ENCODE data around the gene ADH7.
"Not testable (repeated sequence)": the region's sequence is repeated elsewhere in the genome, so short reads cannot be mapped to it uniquely, and the experiment has no call there.

The ADH7 gene

DNA sequence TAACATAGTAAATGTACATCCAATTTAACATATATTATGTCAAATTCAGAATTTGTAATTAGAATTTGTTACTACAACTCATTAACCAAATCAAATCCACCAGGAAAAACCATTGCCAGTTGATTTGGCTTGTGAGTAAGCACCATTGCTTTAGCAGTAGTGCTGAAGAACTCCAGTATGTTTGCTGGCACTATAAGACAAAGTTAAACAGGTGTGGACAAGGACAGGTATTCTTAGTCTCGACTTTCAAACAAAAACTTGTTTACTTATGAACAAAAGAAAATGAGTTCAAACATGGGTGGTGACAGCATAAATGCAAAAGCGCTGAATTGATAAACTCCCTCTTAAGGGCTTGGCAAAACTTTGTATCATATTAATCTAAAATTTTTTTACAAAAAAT is 1.3 kb upstream of the ADH7 start:
- H3K4me3 ChIP-seq (ENCODE audit: low read length), result no peak overlapping the region
- no peak for DNase-seq (ENCODE audit: low read depth, low spot score)

DNA sequence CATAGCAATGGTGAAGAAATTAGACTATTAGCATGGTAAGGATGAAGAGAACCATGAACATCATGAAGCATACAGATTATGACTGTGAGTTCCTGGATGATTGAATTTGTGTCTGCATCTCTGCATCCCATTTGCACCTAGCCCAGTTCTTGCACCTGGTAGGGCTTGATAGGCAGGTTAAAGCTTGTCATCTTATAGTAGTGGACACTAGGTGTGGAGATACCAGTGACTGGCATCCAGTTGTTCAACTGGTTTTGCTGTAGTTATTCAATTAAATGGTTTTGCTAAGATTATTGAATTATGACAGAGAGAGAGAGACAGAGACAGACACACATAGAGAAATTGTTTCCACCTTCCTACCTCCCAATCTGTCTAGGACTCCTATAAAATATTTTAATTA is 5.0 kb downstream of the ADH7 start:
- DNase-seq (ENCODE audit: low read depth, low spot score), result no peak
- no peak overlapping the region for H3K4me3 ChIP-seq (ENCODE audit: low read length)

DNA sequence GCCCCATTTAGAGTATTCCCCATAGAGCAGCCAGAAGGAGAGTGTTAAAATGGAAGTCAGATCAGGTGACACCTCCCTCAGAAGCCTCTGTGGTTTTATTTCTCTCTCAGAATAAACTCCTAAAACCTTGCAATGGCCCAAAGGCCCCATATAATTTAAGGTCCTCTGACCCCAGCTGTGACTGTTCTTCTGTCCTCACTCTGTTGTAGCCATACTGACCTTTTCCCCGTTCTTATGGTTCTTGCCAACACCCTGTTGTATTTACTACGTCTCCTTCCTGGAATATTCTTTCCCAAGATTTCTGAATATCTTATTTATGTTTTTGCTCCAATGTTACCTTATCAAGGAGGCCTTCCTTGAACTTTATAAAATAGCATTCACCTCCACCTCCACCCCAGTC is 18.0 kb downstream of the ADH7 start:
- DNase-seq (ENCODE audit: low read depth, low spot score), result no peak
- H3K4me3 ChIP-seq (ENCODE audit: low read length), result no peak overlapping the region

DNA sequence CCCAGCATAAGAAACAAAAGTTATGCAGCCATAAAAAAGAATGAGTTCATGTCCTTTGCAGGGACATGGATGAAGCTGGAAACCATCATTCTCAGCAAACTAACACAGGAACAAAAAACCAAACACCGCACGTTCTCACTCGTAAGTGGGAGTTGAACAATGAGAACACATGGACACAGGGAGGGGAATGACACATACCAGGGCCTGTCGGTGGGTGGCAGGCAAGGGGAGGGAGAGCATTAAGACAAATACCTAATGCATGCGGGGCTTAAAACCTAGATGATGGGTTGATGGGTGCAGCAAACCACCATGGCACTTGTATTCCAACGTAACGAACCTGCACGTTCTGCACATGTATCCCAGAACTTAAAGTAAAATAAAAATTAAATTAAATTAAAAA is 19.4 kb downstream of the ADH7 start:
- H3K4me3 ChIP-seq (ENCODE audit: low read length); DNase-seq (ENCODE audit: low read depth, low spot score): not testable (repeated sequence)

DNA sequence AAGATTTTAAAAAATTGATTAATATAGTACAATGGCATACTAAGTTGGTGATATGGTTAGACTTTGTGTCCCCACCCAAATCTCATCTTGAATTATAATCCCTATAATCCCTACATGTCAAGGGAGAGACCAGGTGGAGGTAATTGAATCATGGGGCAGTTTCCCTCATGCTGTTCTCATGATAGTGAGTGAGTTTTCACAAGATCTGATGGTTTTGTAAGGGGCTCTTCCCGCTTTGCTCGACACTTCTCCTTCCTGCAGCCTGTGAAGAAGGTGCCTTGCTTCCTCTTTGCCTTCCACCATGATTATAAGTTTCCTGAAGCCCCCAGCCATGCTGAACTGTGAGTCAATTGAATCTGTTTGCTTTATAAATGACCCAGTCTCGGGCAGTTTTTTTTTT is 20.2 kb downstream of the ADH7 start:
- not testable (repeated sequence) for H3K4me3 ChIP-seq (ENCODE audit: low read length); DNase-seq (ENCODE audit: low read depth, low spot score)

DNA sequence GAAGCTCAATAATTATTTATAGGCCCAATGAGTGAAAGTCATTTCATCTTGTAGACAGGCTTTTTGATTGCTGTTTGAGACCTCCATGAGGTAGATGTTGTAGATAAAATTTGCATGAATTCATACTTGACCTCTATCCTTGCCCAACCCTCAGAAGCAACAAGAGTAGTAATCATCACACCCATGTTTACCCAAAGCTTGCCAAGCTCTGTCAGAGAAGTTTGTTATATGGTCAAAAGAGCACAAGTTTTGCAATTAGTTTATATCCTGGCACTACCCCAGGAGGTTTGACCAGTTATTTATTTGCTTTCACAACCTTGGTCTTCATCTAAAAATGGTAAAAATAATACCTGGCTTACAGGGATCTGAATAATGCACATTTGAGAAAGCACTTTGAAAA is 20.7 kb downstream of the ADH7 start:
- DNase-seq (ENCODE audit: low read depth, low spot score), result no peak
- no peak overlapping the region for H3K4me3 ChIP-seq (ENCODE audit: low read length)

DNA sequence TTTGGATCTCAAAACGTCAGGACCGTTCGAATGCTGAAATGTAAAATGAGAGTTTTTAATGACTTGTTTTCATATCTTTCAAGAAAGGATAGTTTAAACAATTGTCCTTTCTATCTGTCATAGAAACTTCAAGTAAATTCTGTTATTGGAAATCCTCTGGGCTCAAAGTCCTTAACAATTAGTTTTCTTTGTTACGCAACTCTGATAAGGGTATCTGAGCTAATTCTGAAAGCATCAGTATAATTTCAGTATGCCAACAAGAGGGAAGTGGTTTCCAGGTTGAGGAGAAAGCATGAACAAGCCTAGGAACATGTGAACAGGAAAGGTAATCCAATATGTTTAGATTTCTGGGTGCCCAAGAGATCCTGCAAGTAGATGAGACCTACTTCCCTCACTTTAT is 22.0 kb downstream of the ADH7 start:
- no peak for DNase-seq (ENCODE audit: low read depth, low spot score)
- H3K4me3 ChIP-seq (ENCODE audit: low read length), result no peak overlapping the region

DNA sequence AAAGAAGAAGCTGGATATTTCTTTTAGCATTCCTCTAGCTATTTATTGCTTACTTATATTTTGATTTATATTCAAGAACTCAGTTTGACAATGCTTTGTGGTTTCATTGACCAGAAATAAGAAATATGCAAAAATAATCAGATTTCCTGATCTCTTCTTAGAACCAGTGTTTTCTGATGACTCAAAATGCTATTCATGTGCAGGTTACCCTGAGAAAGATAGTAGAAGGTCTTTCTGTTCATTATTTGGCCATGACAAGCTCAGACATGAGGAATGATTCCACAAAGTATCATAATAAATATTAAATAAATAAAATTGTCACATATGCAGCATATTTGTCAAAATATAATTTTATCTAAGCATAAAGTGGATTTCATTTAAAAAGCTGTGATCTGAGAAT is 24.1 kb downstream of the ADH7 start:
- no peak for DNase-seq (ENCODE audit: low read depth, low spot score)
- no peak overlapping the region for H3K4me3 ChIP-seq (ENCODE audit: low read length)

DNA sequence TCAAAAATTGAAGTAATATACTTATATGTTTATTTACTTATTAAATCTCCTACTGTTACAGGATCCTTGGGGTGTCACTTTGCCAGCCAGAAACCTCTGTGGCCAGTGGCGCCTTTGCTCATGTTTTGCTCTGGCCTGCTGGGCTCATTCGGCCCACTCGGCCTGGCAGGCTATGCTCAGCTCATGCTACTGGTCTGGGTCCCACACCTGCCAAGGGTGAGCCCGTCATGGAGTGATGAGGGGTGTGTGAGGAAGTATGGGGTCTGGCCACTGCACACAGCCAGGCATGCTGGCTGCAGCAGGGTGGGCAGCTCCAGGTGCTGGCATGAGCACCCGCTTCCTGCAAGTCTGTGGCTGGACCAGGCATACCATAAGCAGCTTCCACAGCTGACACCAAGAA is 25.1 kb downstream of the ADH7 start:
- H3K4me3 ChIP-seq (ENCODE audit: low read length), result no peak overlapping the region
- no peak for DNase-seq (ENCODE audit: low read depth, low spot score)

DNA sequence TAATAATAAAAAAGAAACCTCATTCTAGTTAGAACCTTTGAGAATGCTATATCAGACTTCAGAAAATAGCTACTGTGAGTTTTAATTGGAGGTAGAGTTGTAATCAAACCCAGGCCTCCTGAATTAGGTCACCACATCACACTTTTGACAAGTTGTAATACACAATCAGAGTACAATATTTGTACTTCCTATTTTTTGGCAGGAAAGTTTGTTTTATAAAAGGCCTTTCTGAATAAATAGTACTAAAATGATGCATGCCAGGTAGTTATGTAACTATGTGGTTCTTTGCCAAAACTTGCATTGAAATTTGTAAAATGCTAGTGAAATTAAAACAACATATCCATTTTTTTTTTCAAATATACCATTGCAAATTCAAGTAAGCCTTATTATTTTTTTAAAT is 26.8 kb downstream of the ADH7 start:
- DNase-seq (ENCODE audit: low read depth, low spot score), result no peak
- no peak overlapping the region for H3K4me3 ChIP-seq (ENCODE audit: low read length)

DNA sequence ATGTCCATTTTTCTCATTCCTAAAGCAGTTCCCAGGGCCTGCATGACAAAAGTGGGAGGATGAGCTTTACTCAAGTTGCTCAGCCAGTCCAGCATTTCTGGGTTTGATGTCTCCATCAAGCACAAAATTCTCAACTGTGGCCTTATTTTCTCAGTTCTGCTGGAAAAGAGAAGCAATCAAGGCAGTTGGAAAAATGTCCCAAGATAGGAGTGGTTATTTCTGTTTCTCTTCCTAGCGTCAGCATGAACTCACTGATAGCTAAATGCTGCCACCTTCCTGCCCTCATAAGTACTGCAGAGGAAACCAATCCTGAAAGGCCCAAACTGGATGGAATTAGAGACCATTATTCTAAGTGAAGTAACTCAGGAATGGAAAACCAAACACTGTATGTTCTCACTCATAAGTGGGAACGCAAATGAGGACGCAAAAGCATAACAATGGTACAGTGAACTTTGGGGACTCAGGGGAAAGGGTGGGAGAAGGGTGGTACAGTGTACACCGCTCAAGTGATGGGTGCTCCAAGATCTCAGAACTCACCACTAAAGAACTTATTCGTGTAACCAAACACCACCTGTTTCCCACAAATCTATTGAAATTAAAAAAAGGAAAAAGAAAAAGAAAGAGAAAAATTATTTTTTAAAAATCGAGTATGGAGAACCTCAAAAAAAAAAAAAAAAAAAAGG is 29.6 kb downstream of the ADH7 start:
- H3K4me3 ChIP-seq (ENCODE audit: low read length), result no peak overlapping the region
- peak; percentile 47 for DNase-seq (ENCODE audit: low read depth, low spot score)

DNA sequence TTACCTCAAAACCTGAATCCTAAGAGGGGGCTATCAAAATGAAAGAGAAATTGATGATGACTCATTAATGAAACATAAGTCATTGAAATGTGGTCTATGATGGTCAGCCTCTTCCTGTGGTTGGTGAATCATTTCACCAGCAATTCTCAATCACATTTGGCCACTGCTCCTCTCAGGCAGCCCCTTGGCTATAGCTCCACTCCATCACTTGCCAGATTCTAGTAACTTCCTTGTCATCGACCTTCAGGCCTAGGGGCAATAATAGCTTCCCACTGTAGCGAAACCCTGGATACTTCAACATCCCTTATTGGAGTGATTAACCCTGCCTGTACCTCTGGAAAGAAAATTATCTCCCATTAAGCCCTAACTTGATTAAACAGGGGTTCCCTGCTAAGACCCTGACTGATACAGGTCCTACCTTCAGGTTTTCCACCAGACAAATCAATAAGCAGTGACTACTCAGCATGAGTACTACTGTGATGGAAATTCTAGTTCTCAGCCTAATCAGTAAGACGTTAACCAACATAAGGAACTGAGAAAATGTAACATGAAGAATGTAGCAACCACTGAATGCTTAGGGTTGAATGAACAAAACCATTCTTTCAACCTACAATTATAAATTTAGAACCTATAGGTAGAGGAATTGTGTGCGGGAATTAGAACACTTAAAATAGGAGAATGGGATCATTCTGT is 30.4 kb downstream of the ADH7 start:
- DNase-seq (ENCODE audit: low read depth, low spot score), result no peak

DNA sequence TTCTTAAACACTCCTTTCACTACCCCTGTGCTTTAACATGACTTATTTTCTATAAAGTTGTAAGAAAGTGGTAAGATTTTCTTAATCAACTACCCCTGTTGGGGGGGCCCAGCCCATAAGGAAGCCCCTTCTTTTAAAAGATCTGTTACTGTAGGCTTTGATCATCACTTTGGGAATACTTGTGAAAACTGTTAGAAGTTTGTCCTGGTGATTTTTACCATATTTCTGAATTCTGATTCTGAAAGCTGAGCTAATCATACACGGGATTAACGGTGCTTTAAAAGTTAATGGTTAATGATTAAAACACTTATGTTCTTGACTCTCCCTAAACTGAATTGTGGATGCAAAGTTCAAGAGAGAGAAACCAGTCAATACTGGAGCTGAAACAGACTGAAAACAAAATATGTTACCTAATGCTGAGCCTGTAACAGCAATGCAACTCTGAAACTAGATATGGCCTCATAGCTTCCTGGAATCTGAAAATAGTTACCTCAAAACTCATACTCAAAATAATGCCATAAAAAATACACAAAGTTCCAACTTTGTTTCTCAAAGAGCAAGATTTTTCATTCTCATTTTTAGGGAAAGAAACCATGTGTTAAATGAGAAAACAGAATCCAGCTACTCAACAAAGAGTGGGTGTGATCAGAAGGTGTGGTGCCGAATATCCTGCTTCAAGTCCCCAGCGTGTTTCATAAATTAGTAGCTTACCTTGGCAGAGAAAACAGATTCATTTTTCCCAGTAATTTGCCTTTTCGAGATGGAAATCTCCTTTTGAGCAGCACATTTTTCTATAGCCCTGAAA is 31.6 kb downstream of the ADH7 start:
- DNase-seq (ENCODE audit: low read depth, low spot score), result no peak

More for the DNA sequence above, 30.4 kb downstream of the ADH7 start:
- no peak overlapping the region for H3K4me3 ChIP-seq (ENCODE audit: low read length)

DNA sequence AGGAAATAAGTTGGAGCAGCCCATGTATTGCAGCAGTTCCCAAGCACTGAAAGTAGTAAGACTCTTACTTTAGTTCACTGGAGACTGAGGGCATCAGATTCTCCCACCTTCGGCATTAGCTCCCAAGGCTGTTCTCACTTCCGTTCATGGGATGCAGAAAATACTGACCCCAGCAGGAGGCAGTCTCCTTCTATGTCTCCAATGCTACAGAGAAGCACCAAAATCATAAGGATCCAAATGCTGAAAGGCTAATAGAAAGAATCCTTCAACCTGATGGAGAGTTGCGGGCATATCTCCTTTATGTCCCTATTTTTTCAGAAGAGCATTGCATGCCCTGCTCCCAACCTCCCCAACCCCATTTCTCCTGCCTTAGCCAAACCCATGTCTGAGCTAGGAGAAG is 32.4 kb downstream of the ADH7 start:
- peak; percentile 9 for DNase-seq (ENCODE audit: low read depth, low spot score)
- H3K4me3 ChIP-seq (ENCODE audit: low read length), result no peak overlapping the region

More for the DNA sequence above, 31.6 kb downstream of the ADH7 start:
- no peak overlapping the region for H3K4me3 ChIP-seq (ENCODE audit: low read length)

DNA sequence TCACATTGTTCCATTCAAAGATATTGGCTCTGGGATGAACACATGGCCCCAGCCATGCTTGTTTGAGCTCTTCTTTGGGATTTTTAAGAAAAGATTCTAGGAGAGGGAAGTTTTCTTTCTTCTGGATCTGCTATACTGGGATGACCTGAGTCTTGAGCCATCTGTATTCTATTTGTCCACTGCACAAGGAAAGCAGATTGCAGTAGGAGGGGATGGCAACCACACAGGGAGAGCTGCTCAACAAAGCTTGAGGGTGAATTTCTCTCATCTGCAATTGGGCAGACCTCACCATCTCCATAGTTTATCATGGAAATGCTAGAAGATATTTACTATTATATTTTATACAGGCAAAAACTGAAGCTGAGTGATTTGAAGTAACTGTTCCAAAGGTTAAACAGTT is 34.3 kb downstream of the ADH7 start:
- DNase-seq (ENCODE audit: low read depth, low spot score), result no peak
- no peak overlapping the region for H3K4me3 ChIP-seq (ENCODE audit: low read length)

DNA sequence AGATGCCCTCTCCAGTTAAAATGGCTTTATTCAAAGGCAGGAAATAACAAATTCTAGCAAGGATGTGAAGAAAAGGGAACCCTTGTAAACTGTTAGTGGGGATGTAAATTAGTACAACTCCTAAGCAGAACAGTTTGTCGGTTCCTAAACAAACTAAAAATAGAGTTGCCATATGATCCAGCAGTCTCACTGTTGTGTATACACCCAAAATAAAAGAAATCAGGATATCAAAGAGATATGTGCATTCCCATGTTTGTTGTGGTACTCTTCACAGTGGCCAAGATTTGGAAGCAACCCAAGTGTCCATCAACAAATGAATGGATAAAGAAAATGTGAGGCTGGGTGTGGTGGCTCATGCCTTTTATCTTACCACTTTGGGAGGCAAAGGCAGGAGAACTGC is 36.1 kb downstream of the ADH7 start:
- H3K4me3 ChIP-seq (ENCODE audit: low read length), result no peak overlapping the region
- no peak for DNase-seq (ENCODE audit: low read depth, low spot score)

DNA sequence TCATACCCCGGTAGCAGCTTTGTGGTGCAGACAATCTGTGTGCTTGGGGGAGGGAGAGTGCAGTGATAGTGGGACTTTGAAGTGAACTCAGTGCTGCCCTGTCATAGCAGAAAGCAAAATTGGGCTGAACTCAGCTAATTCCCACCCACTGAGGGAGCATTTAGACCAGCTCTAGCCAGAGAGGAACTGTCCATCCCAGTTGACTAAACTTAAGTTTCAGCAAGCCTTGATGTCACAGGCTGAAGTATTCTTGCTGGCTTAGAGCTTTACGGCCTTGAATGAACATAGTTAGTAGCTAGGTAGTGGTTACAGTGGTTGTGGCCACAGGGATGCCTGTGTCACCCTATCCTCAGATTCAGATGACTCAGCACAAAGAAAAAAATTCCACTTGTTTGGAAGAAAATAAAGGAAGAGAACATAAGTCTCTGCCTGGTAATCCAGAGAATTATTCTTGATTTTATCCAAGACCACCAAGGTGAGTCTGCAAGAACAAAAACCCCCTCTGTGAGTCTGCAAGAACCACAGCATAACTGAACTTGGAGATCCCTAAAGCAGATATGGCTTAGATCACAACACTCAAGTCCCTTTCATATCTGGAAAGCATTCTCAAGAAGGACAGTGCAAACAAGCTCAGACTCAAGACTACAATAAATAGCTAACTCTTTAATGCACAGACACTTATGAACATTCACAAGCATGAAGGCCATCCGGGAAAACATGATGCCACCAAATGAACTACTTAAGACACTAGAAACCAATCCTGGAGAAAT is 39.4 kb downstream of the ADH7 start:
- H3K4me3 ChIP-seq (ENCODE audit: low read length), result no peak overlapping the region
- no peak for DNase-seq (ENCODE audit: low read depth, low spot score)

DNA sequence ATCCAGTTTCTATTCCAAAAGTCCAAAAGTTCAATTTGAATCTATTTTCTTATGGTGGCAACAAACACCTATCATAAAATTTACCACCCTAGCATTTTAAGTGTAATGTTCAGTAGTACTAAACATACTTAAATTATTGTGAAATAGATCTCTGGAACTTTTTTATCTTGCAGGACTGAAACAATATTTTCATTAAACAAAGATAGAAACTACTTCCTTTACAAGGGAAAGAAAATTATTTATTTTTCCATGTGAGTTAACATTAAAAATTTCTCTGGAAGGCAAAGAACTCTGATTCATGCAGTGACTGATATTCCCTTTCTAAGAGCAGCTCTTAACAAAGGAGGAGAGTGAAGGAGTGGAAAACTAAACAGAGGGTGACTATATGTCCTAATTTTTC is 40.2 kb downstream of the ADH7 start:
- no peak for DNase-seq (ENCODE audit: low read depth, low spot score)
- H3K4me3 ChIP-seq (ENCODE audit: low read length), result no peak overlapping the region

DNA sequence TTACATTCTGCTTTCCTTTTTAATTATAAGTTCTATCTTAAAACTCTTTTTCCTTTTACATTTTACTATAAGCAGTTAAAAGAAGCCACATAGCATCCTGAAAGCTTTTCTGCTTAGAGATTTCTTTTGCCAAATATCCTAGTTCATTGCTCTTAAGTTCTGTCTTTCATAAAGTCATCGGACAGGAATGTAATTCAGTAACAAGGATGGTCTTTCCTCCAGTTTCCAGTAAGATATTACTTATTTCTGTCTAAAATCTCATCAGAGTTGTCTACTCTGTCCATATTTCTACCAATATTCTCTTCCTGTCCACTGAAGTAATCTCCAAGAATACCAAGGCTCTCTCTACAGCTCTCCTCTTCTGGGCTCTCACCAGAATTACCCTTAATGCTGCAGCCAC is 45.1 kb downstream of the ADH7 start:
- H3K4me3 ChIP-seq (ENCODE audit: low read length), result no peak overlapping the region
- DNase-seq (ENCODE audit: low read depth, low spot score), result no peak

DNA sequence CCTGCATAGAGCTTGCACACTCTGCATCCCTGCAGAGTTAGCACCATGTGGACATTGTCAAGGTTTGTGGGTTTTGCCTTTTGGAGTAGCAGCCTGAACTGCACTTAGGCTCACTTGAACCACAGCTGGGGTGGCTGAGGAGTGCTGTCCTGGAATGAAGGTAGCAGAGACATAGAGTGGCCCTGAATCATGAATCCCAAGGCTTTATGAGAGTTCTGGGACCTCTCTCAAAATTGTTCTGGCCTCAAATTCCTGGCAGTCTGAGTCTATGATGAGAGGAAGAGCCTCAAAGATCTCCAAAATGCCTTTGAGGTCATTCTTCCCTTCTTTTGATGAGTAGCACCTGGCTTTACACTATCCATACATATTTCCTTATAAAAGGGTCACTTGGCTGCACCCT is 45.5 kb downstream of the ADH7 start:
- DNase-seq (ENCODE audit: low read depth, low spot score), result no peak
- H3K4me3 ChIP-seq (ENCODE audit: low read length), result no peak overlapping the region
